ENCODE measurements around the gene TSPEAR.
"Not testable (repeated sequence)": the region's sequence is repeated elsewhere in the genome, so short reads cannot be mapped to it uniquely, and the experiment has no call there.

TSPEAR gene

GRCh38 chr21:44505673-44506278, 205.6 kb downstream of the TSPEAR start:
- no peak overlapping the region for H3K4me3 ChIP-seq (ENCODE audit: low read length)
- TF ChIP-seq ZNF274 (IDR thresholded peaks at IDR 0.05; ENCODE audit: low read depth, low read length): no peak

- H3K4me3 ChIP-seq (ENCODE audit: low read length): no peak overlapping the region
- TF ChIP-seq ZNF274 (IDR thresholded peaks at IDR 0.05; ENCODE audit: low read depth, low read length): no peak
Measured at GRCh38 chr21:44503901-44504399, 207.4 kb downstream of the TSPEAR start.

GRCh38 chr21:44503006-44503889, 208.1 kb downstream of the TSPEAR start:
- H3K4me3 ChIP-seq (ENCODE audit: low read length): not testable (repeated sequence)

- H3K4me3 ChIP-seq (ENCODE audit: low read length): no peak overlapping the region
- no peak for TF ChIP-seq ZNF274 (IDR thresholded peaks at IDR 0.05; ENCODE audit: low read depth, low read length)
Measured at GRCh38 chr21:44502171-44502958, 209.0 kb downstream of the TSPEAR start.

GRCh38 chr21:44500111-44500510, 211.3 kb downstream of the TSPEAR start:
- no peak for TF ChIP-seq ZNF274 (IDR thresholded peaks at IDR 0.05; ENCODE audit: low read depth, low read length)
- no peak overlapping the region for H3K4me3 ChIP-seq (ENCODE audit: low read length)

- no peak overlapping the region for H3K4me3 ChIP-seq (ENCODE audit: low read length)
- TF ChIP-seq ZNF274 (IDR thresholded peaks at IDR 0.05; ENCODE audit: low read depth, low read length): no peak
Measured at GRCh38 chr21:44499631-44500030, 211.7 kb downstream of the TSPEAR start.

GRCh38 chr21:44499211-44499560, 212.2 kb downstream of the TSPEAR start:
- H3K4me3 ChIP-seq (ENCODE audit: low read length): no peak overlapping the region
- no peak for TF ChIP-seq ZNF274 (IDR thresholded peaks at IDR 0.05; ENCODE audit: low read depth, low read length)

- no peak for TF ChIP-seq ZNF274 (IDR thresholded peaks at IDR 0.05; ENCODE audit: low read depth, low read length)
- no peak overlapping the region for H3K4me3 ChIP-seq (ENCODE audit: low read length)
Measured at GRCh38 chr21:44498280-44499210, 212.8 kb downstream of the TSPEAR start.

- no peak overlapping the region for H3K4me3 ChIP-seq (ENCODE audit: low read length)
- TF ChIP-seq ZNF274 (IDR thresholded peaks at IDR 0.05; ENCODE audit: low read depth, low read length): no peak
Measured at GRCh38 chr21:44497703-44498126, 213.7 kb downstream of the TSPEAR start.

GRCh38 chr21:44496564-44497550, 214.5 kb downstream of the TSPEAR start:
- H3K4me3 ChIP-seq (ENCODE audit: low read length): no peak overlapping the region

GRCh38 chr21:44495611-44496563, 215.5 kb downstream of the TSPEAR start:
- no peak for TF ChIP-seq ZNF274 (IDR thresholded peaks at IDR 0.05; ENCODE audit: low read depth, low read length)
- H3K4me3 ChIP-seq (ENCODE audit: low read length): no peak overlapping the region

More at GRCh38 chr21:44496564-44497550, 214.5 kb downstream of the TSPEAR start:
- no peak for TF ChIP-seq ZNF274 (IDR thresholded peaks at IDR 0.05; ENCODE audit: low read depth, low read length)
